ENCODE results near the gene KCTD16. TPM values are rescaled to one million over a fixed set of nuclear protein-coding genes. Genes with fewer than 3 reads are reported as not detected.

Gene KCTD16
- total RNA-seq, 2 experiments from 2014 or later, result 0.19 to 0.32 TPM

DNA sequence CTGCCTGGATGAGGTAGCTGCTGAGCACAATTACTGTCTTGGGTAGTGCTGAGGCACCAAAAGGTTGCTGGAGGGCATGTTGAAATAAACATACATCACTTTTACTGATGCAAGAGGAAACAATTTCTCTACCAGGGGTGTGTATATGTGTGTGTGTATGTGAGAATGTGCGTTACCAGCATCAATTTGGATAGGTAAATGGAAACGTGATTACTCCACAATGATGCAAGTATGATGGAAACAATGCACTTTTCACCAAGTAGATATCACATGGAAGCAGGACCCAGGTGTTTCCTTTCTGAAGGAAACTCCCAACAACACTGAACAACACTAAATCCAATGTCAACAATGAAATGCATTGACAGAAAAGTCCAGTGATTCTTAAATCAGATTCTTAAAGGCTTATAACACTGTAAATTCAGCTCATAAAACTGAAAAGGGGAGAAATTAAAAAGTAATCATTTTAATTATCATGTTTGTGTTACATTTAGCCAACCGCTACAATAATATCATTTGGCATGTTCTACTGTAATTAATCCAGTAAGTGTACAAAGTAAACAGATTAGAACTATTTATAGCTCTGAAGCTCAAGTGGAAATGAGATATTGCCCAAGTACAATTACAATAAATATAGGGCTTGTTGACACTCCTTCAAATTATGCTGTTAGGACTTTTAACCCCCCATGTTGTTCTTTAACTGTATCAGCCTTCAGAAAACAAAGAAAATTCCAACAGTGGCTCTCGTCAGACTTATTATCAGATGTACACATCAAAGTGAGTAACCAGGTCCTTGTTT, 25.5 kb upstream of the KCTD16 start:
- TF ChIP-seq, protein P1, sequence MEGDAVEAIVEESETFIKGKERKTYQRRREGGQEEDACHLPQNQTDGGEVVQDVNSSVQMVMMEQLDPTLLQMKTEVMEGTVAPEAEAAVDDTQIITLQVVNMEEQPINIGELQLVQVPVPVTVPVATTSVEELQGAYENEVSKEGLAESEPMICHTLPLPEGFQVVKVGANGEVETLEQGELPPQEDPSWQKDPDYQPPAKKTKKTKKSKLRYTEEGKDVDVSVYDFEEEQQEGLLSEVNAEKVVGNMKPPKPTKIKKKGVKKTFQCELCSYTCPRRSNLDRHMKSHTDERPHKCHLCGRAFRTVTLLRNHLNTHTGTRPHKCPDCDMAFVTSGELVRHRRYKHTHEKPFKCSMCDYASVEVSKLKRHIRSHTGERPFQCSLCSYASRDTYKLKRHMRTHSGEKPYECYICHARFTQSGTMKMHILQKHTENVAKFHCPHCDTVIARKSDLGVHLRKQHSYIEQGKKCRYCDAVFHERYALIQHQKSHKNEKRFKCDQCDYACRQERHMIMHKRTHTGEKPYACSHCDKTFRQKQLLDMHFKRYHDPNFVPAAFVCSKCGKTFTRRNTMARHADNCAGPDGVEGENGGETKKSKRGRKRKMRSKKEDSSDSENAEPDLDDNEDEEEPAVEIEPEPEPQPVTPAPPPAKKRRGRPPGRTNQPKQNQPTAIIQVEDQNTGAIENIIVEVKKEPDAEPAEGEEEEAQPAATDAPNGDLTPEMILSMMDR (conservative IDR thresholded peaks at IDR 0.05; ENCODE audit: low read length), result no peak
- intact Hi-C loops (cut with micrococcal nuclease; ENCODE audit: unreplicated experiment), result no loop called here
- CTCF ChIA-PET (ENCODE audit: unreplicated experiment), result no interaction called here
- no peaks in the 10 kb centered on the region for H3K79me2 ChIP-seq (ENCODE audit: insufficient read depth, low read depth, low read length)
- no peaks in the 10 kb centered on the region for H4K20me1 ChIP-seq (ENCODE audit: insufficient read depth, low read length)
- H3K36me3 ChIP-seq (ENCODE audit: insufficient read depth, low read length), result no peaks in the 10 kb centered on the region
- H3K4me2 ChIP-seq (ENCODE audit: low read length), result no peak overlapping the region
- no peak overlapping the region for H3K27ac ChIP-seq (ENCODE audit: low read depth, low read length, poor library complexity, severe bottlenecking)
- BruUV-seq (replicated peaks), result no TSS peak
- no peak overlapping the region for H2AFZ ChIP-seq (ENCODE audit: low read length)
- no peaks in the 10 kb centered on the region for H3K9me2 ChIP-seq (ENCODE audit: insufficient read depth, low read length)
- H3K4me1 ChIP-seq (ENCODE audit: insufficient read depth, low read length, poor library complexity, severe bottlenecking), result no peaks in the 10 kb centered on the region
- H3K4me3 ChIP-seq (ENCODE audit: low read depth, low read length, poor library complexity, severe bottlenecking), result no peak overlapping the region
- POLR2A ChIA-PET, result no interaction called here
- DNase-seq (ENCODE audit: low spot score), result no peak
- H3K9me3 ChIP-seq (ENCODE audit: low read length), result no peaks in the 10 kb centered on the region

DNA sequence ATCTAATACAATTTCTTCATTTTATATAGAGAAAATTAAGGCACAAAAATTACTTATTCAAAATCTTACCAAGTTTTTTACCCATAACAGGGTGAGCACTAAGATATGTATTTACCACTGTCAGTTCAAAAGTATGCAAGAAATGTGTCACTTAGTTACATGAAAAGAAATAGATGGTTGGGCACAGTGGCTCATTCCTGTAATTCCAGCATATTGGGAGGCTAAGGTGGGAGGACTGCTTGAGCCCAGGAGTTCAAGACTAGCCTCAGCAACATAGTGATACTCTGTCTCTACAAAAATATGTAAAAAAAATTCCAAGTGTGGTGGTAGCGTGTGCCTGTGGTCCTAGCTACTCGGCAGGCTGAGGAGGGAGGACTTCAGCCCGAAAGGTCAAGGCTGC, 19.6 kb upstream of the KCTD16 start:
- H4K20me1 ChIP-seq (ENCODE audit: insufficient read depth, low read length), result no peaks in the 10 kb centered on the region
- no peaks in the 10 kb centered on the region for H3K4me1 ChIP-seq (ENCODE audit: insufficient read depth, low read length, poor library complexity, severe bottlenecking)
- H3K9me2 ChIP-seq (ENCODE audit: insufficient read depth, low read length), result no peaks in the 10 kb centered on the region
- DNase-seq (ENCODE audit: low spot score), result no peak
- H2AFZ ChIP-seq (ENCODE audit: low read length), result no peak overlapping the region
- no peaks in the 10 kb centered on the region for H3K79me2 ChIP-seq (ENCODE audit: insufficient read depth, low read depth, low read length)
- no peaks in the 10 kb centered on the region for H3K36me3 ChIP-seq (ENCODE audit: insufficient read depth, low read length)
- H3K27ac ChIP-seq (ENCODE audit: low read depth, low read length, poor library complexity, severe bottlenecking), result no peak overlapping the region
- H3K4me2 ChIP-seq (ENCODE audit: low read length), result no peak overlapping the region
- CTCF ChIA-PET (ENCODE audit: unreplicated experiment), result no interaction called here
- no peaks in the 10 kb centered on the region for H3K9me3 ChIP-seq (ENCODE audit: low read length)
- intact Hi-C loops (cut with micrococcal nuclease; ENCODE audit: unreplicated experiment), result no loop called here
- no peak for TF ChIP-seq EZH2phosphoT487 (IDR thresholded peaks at IDR 0.05; ENCODE audit: borderline replicate concordance, low read depth, low read length)
- TF ChIP-seq, protein P1 (conservative IDR thresholded peaks at IDR 0.05; ENCODE audit: low read length), result no peak
- BruUV-seq (replicated peaks), result no TSS peak
- POLR2A ChIA-PET, result no interaction called here
- no peak overlapping the region for H3K4me3 ChIP-seq (ENCODE audit: low read depth, low read length, poor library complexity, severe bottlenecking)

DNA sequence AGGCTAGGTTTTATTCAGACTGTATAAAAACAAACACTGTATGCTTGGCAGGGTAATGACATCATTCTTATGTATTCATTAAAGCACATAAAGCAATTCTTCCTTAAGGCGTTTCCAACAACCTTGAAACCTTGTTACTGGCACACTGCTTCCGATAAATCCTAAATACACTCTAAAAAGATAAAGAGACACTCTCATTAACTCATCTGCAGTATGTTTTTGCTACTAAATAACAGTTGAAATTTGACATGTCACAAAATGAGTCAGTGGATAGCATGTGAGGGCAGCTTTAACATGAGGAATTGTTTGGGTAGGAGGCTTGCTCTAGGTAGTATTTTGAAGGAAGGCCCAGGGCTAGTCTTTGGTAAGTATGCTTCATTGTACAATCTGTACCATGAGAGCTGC, 13.9 kb upstream of the KCTD16 start:
- BruUV-seq (replicated peaks), result no TSS peak
- Histone ChIP-seq H3K79me2 (ENCODE audit: insufficient read depth, low read depth, low read length) (no peaks in the 10 kb centered on the region), H3K4me2 (ENCODE audit: low read length) (no peak overlapping the region), H3K4me1 (ENCODE audit: insufficient read depth, low read length, poor library complexity, severe bottlenecking) (no peaks in the 10 kb centered on the region), H3K4me3 (ENCODE audit: low read depth, low read length, poor library complexity, severe bottlenecking) (no peak overlapping the region), H3K9me3 (ENCODE audit: low read length) (no peaks in the 10 kb centered on the region), H3K27ac (ENCODE audit: low read depth, low read length, poor library complexity, severe bottlenecking) (no peak overlapping the region), H3K36me3 (ENCODE audit: insufficient read depth, low read length) (peaks cover 22% of the 10 kb centered on the region; the same call in 1 of the 2 replicates), H2AFZ (ENCODE audit: low read length) (no peak overlapping the region), H3K9me2 (ENCODE audit: insufficient read depth, low read length) (no peaks in the 10 kb centered on the region), H4K20me1 (ENCODE audit: insufficient read depth, low read length) (no peaks in the 10 kb centered on the region; the same call in 1 of the 2 replicates)
- ChIA-PET CTCF (ENCODE audit: unreplicated experiment) (no interaction called here), POLR2A (interaction anchor here (1.7 kb wide), 1 partner anchor 14 kb away, joined by 4 read pairs; the partner anchor contains the start of genes KCTD16 and YIPF5)
- intact Hi-C loops (cut with micrococcal nuclease; ENCODE audit: unreplicated experiment), result loop anchor here (1.0 kb wide), 1 partner anchor 25 kb away; no protein-coding TSS in a partner anchor
- TF ChIP-seq EZH2phosphoT487 (IDR thresholded peaks at IDR 0.05; ENCODE audit: borderline replicate concordance, low read depth, low read length), result no peak
- TF ChIP-seq, protein P1 (conservative IDR thresholded peaks at IDR 0.05; ENCODE audit: low read length), result no peak
- DNase-seq (ENCODE audit: low spot score), result no peak

All from OCI-LY7 (cell line).